Kidney capillary endothelial cell (primary cell): ENCODE data around the gene TMC6.

Experiments used
- DNase-seq: peaks from one replicate; pipeline ENCODE4 v3.0.0-alpha.2; 2018; ENCODE audit warnings: low spot score

TMC6 gene

GRCh38 chr17:78137392-78138203 lies 9.0 kb upstream of the TMC6 start:
- no peak for DNase-seq

- DNase-seq, result no peak
Measured at GRCh38 chr17:78135858-78136500, 7.4 kb upstream of the TMC6 start.

GRCh38 chr17:78134899-78135385 lies 6.4 kb upstream of the TMC6 start:
- DNase-seq, result no peak

- DNase-seq, result peak; percentile 55
Measured at GRCh38 chr17:78133971-78134898, 5.7 kb upstream of the TMC6 start.

GRCh38 chr17:78133179-78133951 lies 4.8 kb upstream of the TMC6 start:
- DNase-seq, result no peak

- DNase-seq, result no peak
Measured at GRCh38 chr17:78132767-78133178, 4.2 kb upstream of the TMC6 start.

- DNase-seq, result no peak
Measured at GRCh38 chr17:78132084-78132676, 3.6 kb upstream of the TMC6 start.

- no peak for DNase-seq
Measured at GRCh38 chr17:78131172-78132083, 2.9 kb upstream of the TMC6 start.

GRCh38 chr17:78130437-78131101 lies 2.0 kb upstream of the TMC6 start, which contains the start of gene TMC8:
TMC8 (plus strand) TSS chr17:78130771; CDS start chr17:78131589, 818 bp downstream.
- no peak for DNase-seq

GRCh38 chr17:78130090-78130436 lies 1.5 kb upstream of the TMC6 start:
- DNase-seq, result no peak

- DNase-seq, result no peak
Measured at GRCh38 chr17:78129351-78130089, 965 bp upstream of the TMC6 start.

GRCh38 chr17:78127888-78128550 lies 536 bp downstream of the TMC6 start:
- DNase-seq, result no peak

GRCh38 chr17:78127239-78127887 lies 1.2 kb downstream of the TMC6 start:
- peak; percentile 93 for DNase-seq

- DNase-seq, result no peak
Measured at GRCh38 chr17:78126895-78127238, 1.7 kb downstream of the TMC6 start.

- DNase-seq, result peak; percentile 33
Measured at GRCh38 chr17:78125976-78126894, 2.3 kb downstream of the TMC6 start.

- no peak for DNase-seq
Measured at GRCh38 chr17:78125138-78125913, 3.2 kb downstream of the TMC6 start.
